ENCODE measurements around the gene PGAP6. TPM values are rescaled to one million over a fixed set of nuclear protein-coding genes. Genes with fewer than 3 reads are reported as not detected.
A peak's percentile ranks its signal among the peaks of the same experiment; 100 is the strongest.

Gene PGAP6
- total and polyA plus RNA-seq, 2 of the 13 experiments (the other 11 are each of a cell fraction or from before 2014, with no cell fraction given), result 52.7 to 136 TPM

DNA sequence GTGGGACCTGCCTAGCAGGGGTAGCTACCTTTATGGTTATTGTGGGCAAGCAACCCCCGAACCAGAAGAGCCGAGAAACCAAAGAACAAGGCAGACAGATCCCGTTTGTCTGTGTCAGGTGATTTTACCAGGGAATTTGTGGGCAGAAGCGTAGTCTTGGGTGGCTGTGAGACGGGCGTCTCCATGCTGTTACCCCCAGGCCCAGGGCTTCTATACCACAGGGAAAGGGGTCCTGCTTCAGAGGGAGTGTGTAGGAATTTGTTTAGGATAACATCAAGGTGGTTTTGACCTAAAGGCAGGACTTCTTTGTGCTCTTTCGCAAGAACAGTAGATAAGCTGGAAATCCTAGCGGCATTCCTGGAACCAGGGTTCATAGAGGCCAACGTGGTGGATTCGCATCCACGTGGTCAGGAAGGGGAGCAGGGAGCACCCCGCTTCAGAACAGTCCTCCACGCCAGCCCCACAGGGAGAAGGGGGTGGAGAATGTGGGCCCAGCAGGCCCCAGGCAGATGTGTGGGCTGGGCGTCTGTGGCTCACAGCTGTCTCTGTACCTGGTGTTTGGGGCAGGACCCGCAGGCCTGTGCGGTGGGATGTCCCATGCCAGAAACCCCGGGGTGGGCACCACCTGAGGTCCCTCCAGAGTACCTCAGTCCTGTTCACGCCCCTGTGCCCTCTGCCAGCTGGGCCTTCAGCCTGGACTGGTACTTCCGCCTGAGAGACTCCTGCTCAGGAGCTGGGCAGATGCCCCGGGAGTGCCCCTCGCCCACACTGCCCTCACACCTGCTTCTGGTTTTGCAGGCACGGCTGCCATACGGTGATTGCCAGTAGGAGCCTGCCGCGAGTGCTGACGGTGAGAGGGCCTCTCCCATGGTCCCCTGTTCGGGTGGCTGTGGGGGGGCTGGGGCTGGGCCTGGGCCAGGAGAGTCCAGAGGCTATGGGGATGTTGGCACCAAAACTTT is 24.0 kb upstream of the PGAP6 start (continued):
- 0 out of 2 replicates have a peak, but pooled peaks have one; percentile 48 for TF ChIP-seq TMF1 (CRISPR knock-in tag; IDR thresholded peaks at IDR 0.05; ENCODE audit: low read depth)
- peak; percentile 56 for TF ChIP-seq SOX13 (IDR thresholded peaks at IDR 0.05)
- peak in 1 of 2 experiments; percentile 91; a peak in 2 of 4 replicates for TF ChIP-seq SOX13 (CRISPR knock-in tag; conservative IDR thresholded peaks at IDR 0.05 in 1 of 2, IDR thresholded peaks at IDR 0.05 in 1 of 2)
- no peak for TF ChIP-seq NR1H2 (CRISPR knock-in tag; IDR thresholded peaks at IDR 0.05; ENCODE audit: borderline replicate concordance, low read depth)
- no peak for TF ChIP-seq ZIK1 (CRISPR knock-in tag; IDR thresholded peaks at IDR 0.05; ENCODE audit: borderline replicate concordance, low read depth)
- peak; percentile 84; the same call in 1 of the 2 replicates for TF ChIP-seq ZNF782 (CRISPR knock-in tag; IDR thresholded peaks at IDR 0.05; ENCODE audit: borderline replicate concordance)
- TF ChIP-seq HMGA1 (CRISPR knock-in tag; conservative IDR thresholded peaks at IDR 0.05), result no peak
- TF ChIP-seq ZFP82 (CRISPR knock-in tag; IDR thresholded peaks at IDR 0.05; ENCODE audit: borderline replicate concordance), result no peak
- no peak for TF ChIP-seq NR3C1 (CRISPR knock-in tag; IDR thresholded peaks at IDR 0.05)
- TF ChIP-seq ZNF263 (CRISPR knock-in tag; IDR thresholded peaks at IDR 0.05), result peak; percentile 100
- TF ChIP-seq HOXA9 (CRISPR knock-in tag; IDR thresholded peaks at IDR 0.05; ENCODE audit: borderline replicate concordance), result no peak
- peak; percentile 83 for TF ChIP-seq KAT8 (CRISPR knock-in tag; IDR thresholded peaks at IDR 0.05)
- TF ChIP-seq, protein P1, sequence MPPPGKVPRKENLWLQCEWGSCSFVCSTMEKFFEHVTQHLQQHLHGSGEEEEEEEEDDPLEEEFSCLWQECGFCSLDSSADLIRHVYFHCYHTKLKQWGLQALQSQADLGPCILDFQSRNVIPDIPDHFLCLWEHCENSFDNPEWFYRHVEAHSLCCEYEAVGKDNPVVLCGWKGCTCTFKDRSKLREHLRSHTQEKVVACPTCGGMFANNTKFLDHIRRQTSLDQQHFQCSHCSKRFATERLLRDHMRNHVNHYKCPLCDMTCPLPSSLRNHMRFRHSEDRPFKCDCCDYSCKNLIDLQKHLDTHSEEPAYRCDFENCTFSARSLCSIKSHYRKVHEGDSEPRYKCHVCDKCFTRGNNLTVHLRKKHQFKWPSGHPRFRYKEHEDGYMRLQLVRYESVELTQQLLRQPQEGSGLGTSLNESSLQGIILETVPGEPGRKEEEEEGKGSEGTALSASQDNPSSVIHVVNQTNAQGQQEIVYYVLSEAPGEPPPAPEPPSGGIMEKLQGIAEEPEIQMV (CRISPR knock-in tag; IDR thresholded peaks at IDR 0.05; ENCODE audit: low read depth), result peak; percentile 79; the same call in 1 of the 2 replicates
- no peak for TF ChIP-seq ELK4 (CRISPR knock-in tag; IDR thresholded peaks at IDR 0.05; ENCODE audit: borderline replicate concordance)
- TF ChIP-seq ZNF629 (CRISPR knock-in tag; conservative IDR thresholded peaks at IDR 0.05), result peak; percentile 45; the same call in 1 of the 2 replicates
- TF ChIP-seq POLR2AphosphoS5 (IDR thresholded peaks at IDR 0.05; ENCODE audit: low read depth, low read length), result no peak
- no peak for TF ChIP-seq XBP1 (CRISPR knock-in tag; IDR thresholded peaks at IDR 0.05)
- TF ChIP-seq ZNF383 (CRISPR knock-in tag; IDR thresholded peaks at IDR 0.05; ENCODE audit: borderline replicate concordance), result no peak
- TF ChIP-seq ZNF7 (CRISPR knock-in tag; IDR thresholded peaks at IDR 0.05), result no peak
- no peak for TF ChIP-seq JARID2 (CRISPR knock-in tag; IDR thresholded peaks at IDR 0.05; ENCODE audit: insufficient replicate concordance)
- TF ChIP-seq TBL1XR1 (IDR thresholded peaks at IDR 0.05; ENCODE audit: borderline replicate concordance, low read length, partially characterized antibody), result no peak
- no peak for TF ChIP-seq ZFP36L2 (CRISPR knock-in tag; IDR thresholded peaks at IDR 0.05)
- peak; percentile 80 for TF ChIP-seq SP5 (CRISPR knock-in tag; IDR thresholded peaks at IDR 0.05; ENCODE audit: borderline replicate concordance, low read depth)
- no peak for TF ChIP-seq NFRKB (IDR thresholded peaks at IDR 0.05)
- TF ChIP-seq MTF1 (CRISPR knock-in tag; IDR thresholded peaks at IDR 0.05), result no peak
- TF ChIP-seq ZBTB26 (CRISPR knock-in tag; IDR thresholded peaks at IDR 0.05; ENCODE audit: borderline replicate concordance), result peak; percentile 18; the same call in 1 of the 2 replicates
- peak; percentile 82 for TF ChIP-seq FOXO1 (CRISPR knock-in tag; IDR thresholded peaks at IDR 0.05)
- TF ChIP-seq FLYWCH1 (CRISPR knock-in tag; IDR thresholded peaks at IDR 0.05), result no peak
